K562 (cell line): ENCODE results near the gene LRRC58.

Experiments
- NR2C2 ChIP-seq, 2 experiments: fragments of 200-800 bp in 1 of 2; sonication (Bioruptor generic) in 1 of 2; sonication (generic) in 1 of 2; formaldehyde crosslinking in 1 of 2; IDR thresholded peaks; 2 replicates each; pipeline versions ENCODE4 v1.6.1 to v1.8.0; 2016 to 2022; ENCODE audit warnings: mild to moderate bottlenecking in 1 of 2, missing compliant biosample characterization in 1 of 2, missing genetic modification characterization in 1 of 2, missing genetic modification reagents in 1 of 2
- POLR2A ChIP-seq: fragments of 450-650 bp; conservative IDR thresholded peaks from 2 replicates; pipeline ENCODE4 v1.6.1; 2016
- TAF1 ChIP-seq: IDR thresholded peaks from 2 replicates; pipeline ENCODE4 v1.6.1; 2011; ENCODE audit warnings: mild to moderate bottlenecking, low read length, moderate library complexity; ENCODE audit not compliant: insufficient read depth, control insufficient read depth, severe bottlenecking; ENCODE audit errors: extremely low read depth
- TF ChIP-seq, protein P1 (sequence below), 3 experiments: IDR thresholded peaks in 2 of 3; conservative IDR thresholded peaks in 1 of 3; 2 replicates each; pipeline ENCODE4 v1.5.1; 2011 to 2012; ENCODE audit warnings: low read length in 3 of 3, mild to moderate bottlenecking in 3 of 3, control low read depth in 2 of 3, improper control_type of control experiment in 1 of 3, inconsistent platforms in 1 of 3, low read depth in 1 of 3, mixed read lengths in 1 of 3, moderate library complexity in 1 of 3; ENCODE audit not compliant: insufficient read depth in 2 of 3
- TF ChIP-seq, protein P2 (sequence below): fragments of 250-450 bp; sonication (Bioruptor Pico); IDR thresholded peaks from 2 replicates; pipeline ENCODE4 v1.9.0; 2021; ENCODE audit warnings: mild to moderate bottlenecking, inconsistent platforms

DNA sequence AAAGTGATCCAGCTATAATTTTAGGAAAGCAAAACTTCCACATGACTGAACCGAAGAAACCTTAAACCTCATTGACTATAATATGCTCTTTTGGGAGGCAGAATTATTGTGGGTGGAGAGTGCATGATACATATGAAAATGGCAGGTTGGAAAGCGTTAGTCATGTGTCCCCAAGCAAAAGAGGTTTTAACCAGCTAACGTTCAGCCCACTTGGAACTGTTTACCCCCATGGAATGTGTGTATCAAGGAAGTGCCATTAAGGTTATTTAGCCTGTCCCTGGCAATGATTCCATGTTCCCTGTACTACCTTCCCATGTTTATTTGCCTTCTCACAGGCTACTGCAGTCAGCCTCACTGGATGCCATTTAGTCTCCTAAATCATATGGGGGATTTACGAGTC lies 44.1 kb upstream of the LRRC58 start:
- TF ChIP-seq, protein P1, sequence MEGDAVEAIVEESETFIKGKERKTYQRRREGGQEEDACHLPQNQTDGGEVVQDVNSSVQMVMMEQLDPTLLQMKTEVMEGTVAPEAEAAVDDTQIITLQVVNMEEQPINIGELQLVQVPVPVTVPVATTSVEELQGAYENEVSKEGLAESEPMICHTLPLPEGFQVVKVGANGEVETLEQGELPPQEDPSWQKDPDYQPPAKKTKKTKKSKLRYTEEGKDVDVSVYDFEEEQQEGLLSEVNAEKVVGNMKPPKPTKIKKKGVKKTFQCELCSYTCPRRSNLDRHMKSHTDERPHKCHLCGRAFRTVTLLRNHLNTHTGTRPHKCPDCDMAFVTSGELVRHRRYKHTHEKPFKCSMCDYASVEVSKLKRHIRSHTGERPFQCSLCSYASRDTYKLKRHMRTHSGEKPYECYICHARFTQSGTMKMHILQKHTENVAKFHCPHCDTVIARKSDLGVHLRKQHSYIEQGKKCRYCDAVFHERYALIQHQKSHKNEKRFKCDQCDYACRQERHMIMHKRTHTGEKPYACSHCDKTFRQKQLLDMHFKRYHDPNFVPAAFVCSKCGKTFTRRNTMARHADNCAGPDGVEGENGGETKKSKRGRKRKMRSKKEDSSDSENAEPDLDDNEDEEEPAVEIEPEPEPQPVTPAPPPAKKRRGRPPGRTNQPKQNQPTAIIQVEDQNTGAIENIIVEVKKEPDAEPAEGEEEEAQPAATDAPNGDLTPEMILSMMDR (IDR thresholded peaks at IDR 0.05 in 2 of 3, conservative IDR thresholded peaks at IDR 0.05 in 1 of 3; ENCODE audit: insufficient read depth in 2 of 3, low read depth in 1 of 3, low read length in 3 of 3), result no peak
- TF ChIP-seq, protein P2, sequence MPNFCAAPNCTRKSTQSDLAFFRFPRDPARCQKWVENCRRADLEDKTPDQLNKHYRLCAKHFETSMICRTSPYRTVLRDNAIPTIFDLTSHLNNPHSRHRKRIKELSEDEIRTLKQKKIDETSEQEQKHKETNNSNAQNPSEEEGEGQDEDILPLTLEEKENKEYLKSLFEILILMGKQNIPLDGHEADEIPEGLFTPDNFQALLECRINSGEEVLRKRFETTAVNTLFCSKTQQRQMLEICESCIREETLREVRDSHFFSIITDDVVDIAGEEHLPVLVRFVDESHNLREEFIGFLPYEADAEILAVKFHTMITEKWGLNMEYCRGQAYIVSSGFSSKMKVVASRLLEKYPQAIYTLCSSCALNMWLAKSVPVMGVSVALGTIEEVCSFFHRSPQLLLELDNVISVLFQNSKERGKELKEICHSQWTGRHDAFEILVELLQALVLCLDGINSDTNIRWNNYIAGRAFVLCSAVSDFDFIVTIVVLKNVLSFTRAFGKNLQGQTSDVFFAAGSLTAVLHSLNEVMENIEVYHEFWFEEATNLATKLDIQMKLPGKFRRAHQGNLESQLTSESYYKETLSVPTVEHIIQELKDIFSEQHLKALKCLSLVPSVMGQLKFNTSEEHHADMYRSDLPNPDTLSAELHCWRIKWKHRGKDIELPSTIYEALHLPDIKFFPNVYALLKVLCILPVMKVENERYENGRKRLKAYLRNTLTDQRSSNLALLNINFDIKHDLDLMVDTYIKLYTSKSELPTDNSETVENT (CRISPR knock-in tag), result no peak
- no peak for TF ChIP-seq TAF1
- no peak for TF ChIP-seq POLR2A
- TF ChIP-seq NR2C2 (CRISPR knock-in tag; IDR thresholded peaks at IDR 0.05), result no peak
- no peak for TF ChIP-seq NR2C2 (tag; IDR thresholded peaks at IDR 0.05)
